HG03442 (cell line): ENCODE results near the gene RAMP2.

Source experiments
- ATAC-seq: cut with Tn5 transposase; IDR thresholded peaks from one replicate; pipeline ENCODE4 v1.9.1; 2021; ENCODE audit warnings: mild to moderate bottlenecking, moderate library complexity; ENCODE audit not compliant: unreplicated experiment

The RAMP2 gene

DNA sequence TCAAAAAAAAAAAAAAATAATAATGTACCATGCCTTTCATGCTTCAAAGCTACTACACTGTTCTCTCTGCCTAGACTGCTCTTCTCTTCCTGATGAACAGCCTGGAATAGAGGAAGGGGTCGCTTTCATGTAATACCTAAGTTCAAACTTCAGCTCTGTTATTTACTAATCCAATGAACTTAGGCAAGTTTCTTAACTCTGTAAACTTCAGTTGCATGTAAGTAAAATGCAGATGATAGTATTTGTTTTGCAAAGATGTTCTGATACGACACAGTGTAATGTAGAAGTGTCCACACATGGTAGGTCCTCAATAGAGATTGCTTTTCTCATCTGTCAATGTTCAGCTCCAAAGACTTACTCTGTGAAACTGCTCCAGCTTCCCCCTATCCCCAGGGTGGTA lies 30.9 kb downstream of the RAMP2 start:
- no peak for ATAC-seq

GRCh38 chr17:42792545-42792944 lies 31.5 kb downstream of the RAMP2 start:
- ATAC-seq = no peak

DNA sequence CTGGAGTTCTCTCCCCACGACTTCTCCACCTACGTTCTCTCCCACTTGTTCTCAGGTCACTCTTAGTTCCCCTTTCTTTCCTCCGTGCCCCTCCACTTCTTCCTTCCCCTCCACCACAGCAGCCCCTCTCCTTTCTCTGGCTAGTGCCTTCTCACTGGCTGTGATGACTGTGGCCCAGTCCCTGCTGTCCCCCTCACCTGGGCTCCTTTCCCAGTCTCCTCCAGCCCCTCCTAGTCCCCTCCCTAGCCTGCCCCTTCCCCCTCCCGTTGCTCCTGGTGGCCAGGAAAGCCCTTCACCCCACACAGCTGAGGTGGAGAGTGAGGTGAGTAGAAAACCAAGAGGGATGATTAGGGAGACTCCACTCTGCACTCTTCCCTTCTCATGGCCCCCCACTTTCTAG lies 34.0 kb downstream of the RAMP2 start:
- no peak for ATAC-seq

- ATAC-seq = no peak
Measured at GRCh38 chr17:42795465-42795864, 34.4 kb downstream of the RAMP2 start.

GRCh38 chr17:42796066-42796758 lies 35.2 kb downstream of the RAMP2 start:
- ATAC-seq = no peak

DNA sequence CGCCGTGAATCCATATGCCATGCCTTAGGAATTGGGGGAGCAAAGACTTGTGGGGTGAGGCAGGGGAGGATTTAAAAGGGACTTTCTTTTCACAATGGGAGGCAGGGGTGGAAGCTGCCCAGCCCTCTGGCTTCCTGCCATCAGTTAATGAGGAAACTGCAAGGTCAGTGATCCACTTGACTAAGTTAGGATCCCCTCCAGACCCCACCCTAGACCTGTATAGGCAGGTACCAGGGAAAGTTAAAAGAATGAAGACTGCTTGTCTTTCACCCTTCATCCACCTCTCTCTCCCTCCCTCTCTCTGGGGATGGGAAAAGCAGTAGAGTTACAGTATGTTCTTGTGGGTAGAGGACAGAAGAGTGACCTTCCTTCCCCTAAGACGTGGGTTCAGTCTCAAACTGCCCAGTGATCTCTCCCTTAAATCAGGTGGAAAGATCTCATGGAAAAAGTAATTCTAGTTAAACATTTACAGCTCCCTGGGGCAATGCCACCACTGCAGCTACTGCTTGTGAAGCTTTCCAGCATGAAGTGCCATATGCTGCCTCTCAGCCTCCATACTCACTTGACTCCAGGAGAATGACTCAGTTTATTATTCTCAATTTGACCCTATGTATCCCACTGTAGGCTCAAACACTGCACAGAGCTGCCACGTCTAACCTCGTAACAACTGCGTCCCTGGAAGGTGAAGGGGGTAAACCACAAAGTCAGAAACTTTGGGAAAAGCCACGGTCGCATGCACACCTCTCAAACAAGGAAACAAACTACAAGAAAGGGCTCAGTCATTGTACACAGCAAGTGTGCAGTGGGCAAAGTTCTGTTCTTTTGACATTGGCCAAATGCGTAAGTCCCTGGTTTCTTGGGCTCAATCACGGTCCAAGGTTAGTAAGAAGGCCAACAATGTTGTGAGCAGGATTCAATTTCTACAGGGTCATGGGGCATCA lies 36.3 kb downstream of the RAMP2 start:
- ATAC-seq = no peak

- ATAC-seq = no peak
Measured at GRCh38 chr17:42798011-42798382, 37.0 kb downstream of the RAMP2 start.

DNA sequence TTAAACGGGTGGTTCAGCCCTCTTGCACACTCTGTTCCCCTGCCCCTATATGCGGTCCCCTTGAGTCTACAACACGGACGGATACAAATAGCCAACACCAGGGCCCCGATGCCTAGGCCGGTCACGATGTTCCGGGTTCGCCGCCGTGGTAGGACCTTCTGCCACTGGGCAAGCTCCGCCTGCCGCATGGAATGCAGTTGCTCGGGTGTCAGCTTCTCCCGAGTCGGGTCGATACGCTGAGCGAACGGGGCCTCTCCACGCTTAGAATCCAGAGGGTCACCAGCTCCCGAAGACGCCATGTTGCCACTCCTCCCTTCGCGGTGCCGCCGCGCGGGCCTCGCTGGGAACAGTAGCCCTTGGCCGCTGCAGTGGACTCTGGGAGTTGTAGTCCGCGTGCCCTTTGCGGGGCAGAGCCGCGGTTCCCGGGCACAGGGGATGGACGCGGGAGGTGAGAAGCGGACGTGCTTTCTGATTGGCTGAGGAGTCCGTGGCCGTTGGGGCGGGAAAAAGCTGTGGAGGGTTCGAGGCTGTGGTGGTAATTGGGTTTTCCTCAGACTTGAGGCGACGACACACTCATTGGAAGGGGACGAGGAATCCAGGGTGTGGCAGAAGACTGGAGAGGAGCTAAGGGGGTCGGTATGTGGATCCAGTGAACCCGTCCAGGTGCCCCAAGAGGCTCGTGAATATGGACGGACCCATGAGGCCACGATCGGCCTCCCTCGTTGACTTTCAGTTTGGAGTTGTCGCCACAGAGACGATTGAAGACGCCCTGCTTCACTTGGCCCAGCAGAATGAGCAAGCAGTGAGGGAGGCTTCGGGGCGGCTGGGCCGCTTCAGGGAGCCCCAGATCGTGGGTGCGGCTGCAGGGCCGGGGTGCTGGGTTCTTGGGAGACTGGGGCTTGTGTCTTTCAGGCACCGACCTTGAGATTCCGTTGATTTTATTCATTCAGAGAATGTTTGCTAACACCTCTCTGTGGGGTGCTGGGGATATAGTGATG lies 37.7 kb downstream of the RAMP2 start, which contains the start of the genes CNTD1 and COA3:
TSS of gene CNTD1 (plus strand) at position 479 of the 998 bp plus-strand sequence. CDS start at position 686, 207 bp downstream.
TSS of gene COA3 (minus strand) at position 322 of the 998 bp plus-strand sequence. CDS start at position 299, 23 bp downstream.
- peak; percentile 64 for ATAC-seq

GRCh38 chr17:42803074-42803883 lies 42.3 kb downstream of the RAMP2 start:
- no peak for ATAC-seq

- no peak for ATAC-seq
Measured at GRCh38 chr17:42804918-42805367, 43.9 kb downstream of the RAMP2 start.

DNA sequence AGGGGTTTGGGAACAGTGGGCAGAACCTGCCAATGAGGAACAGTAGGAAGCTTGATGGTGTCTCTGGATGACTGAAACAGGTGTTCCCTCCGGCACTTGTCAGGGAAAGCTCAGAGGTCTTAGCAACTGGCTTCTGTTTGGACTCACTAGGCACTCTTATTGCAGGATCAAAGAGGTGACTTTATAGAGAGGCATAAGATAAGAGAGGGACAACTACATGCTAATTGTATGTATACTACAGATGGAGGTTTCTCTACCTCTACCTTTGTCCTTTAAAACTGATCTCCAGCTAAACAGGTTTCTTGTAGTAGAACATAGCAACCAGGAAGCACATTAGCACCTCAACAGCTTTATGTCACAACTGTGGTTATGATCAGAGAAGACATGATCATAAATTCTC lies 45.2 kb downstream of the RAMP2 start:
- no peak for ATAC-seq

GRCh38 chr17:42809250-42809649 lies 48.2 kb downstream of the RAMP2 start:
- no peak for ATAC-seq
